Suprapubic skin (tissue), 4 donors: ENCODE data around the gene CRTC3. TPM values are rescaled to one million over a fixed set of nuclear protein-coding genes. Genes with fewer than 3 reads are reported as not detected.

ENCODE experiments used
- DNase-seq, 2 donors: peaks; one replicate each; pipeline ENCODE4 v3.0.0-alpha.2; 2019; ENCODE audit warnings: low spot score in 2 of 2
- H3K27ac ChIP-seq: fragments of 200-600 bp; sonication (generic); one replicate; pipeline ENCODE4 v1.5.1; 2019
- H3K27me3 ChIP-seq: fragments of 200-600 bp; sonication (generic); one replicate; pipeline ENCODE4 v1.5.1; 2019
- H3K36me3 ChIP-seq: fragments of 200-600 bp; sonication (generic); one replicate; pipeline ENCODE4 v1.5.1; 2019
- H3K4me1 ChIP-seq: fragments of 200-600 bp; sonication (generic); one replicate; pipeline ENCODE4 v1.5.1; 2019
- H3K4me3 ChIP-seq: fragments of 200-600 bp; sonication (generic); one replicate; pipeline ENCODE4 v1.5.1; 2019; ENCODE audit warnings: mild to moderate bottlenecking
- H3K9me3 ChIP-seq: fragments of 200-600 bp; sonication (generic); one replicate; pipeline ENCODE4 v1.5.1; 2019
- CTCF ChIP-seq, 2 donors: fragments of 200-600 bp in 1 of 2; fragments of 450-650 bp in 1 of 2; sonication (generic) in 1 of 2; IDR thresholded peaks; one replicate each; pipeline ENCODE4 v1.5.1; 2016 to 2019; ENCODE audit warnings: antibody characterized with exemption in 2 of 2, mild to moderate bottlenecking in 1 of 2, moderate library complexity in 1 of 2
- EP300 ChIP-seq: sonication (generic); formaldehyde crosslinking; IDR thresholded peaks from one replicate; pipeline ENCODE4 v1.6.1; 2017; ENCODE audit warnings: antibody characterized with exemption
- POLR2A ChIP-seq, 2 donors: fragments of 450-650 bp; IDR thresholded peaks; one replicate each; pipeline ENCODE4 v1.6.1; 2017; ENCODE audit warnings: antibody characterized with exemption in 2 of 2, mild to moderate bottlenecking in 2 of 2, moderate library complexity in 2 of 2
- POLR2AphosphoS5 ChIP-seq, 3 donors: sonication (generic); formaldehyde crosslinking; IDR thresholded peaks; one replicate each; pipeline ENCODE4 v1.6.1; 2017; ENCODE audit warnings: antibody characterized with exemption in 3 of 3
- WGBS: methylation state at CpG from one replicate; pipeline ENCODE4 v1.1.5; 2018; 5-methylcytosine and 5-hydroxymethylcytosine counted together
- total RNA-seq, 4 donors: library from RNA; depleted of rRNA; stranded (reverse); fragments of >200 nt; gene quantifications; one replicate each; pipeline ENCODE4 v1.1.0, GENCODE V29; 2016

CRTC3 gene
- total RNA-seq, 4 donors from 2014 or later = 23.6 to 50.4 (median 33.4) TPM

DNA sequence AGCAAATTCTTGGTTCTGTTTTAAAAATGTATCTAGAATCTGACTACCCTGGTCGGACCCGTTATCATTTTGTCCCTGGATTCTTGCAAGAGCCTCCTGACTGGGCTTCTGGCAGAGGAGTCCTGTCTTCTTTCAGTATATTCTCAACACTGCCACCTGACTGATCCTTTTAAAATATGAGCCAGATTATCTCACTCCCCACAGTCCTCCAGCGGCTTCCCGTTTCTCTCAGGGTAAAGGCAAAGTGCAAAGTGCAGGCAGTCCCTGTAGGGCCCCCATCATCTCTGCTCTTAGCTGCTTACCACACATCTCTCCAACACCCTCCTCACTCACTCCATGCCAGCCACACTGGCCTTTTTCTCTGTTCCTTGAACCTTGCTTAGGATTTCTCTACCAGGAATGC, 28.4 kb downstream of the CRTC3 start:
- Histone ChIP-seq H3K27me3 (no peaks in the 10 kb centered on the region), H3K27ac (peak overlapping the region; percentile 82), H3K9me3 (no peaks in the 10 kb centered on the region), H3K4me1 (peaks cover 69% of the 10 kb centered on the region), H3K36me3 (no peaks in the 10 kb centered on the region), H3K4me3 (no peak overlapping the region)
- TF ChIP-seq POLR2A (IDR thresholded peaks at IDR 0.05) = no peak
- no peak for TF ChIP-seq CTCF (IDR thresholded peaks at IDR 0.05)
- no peak for TF ChIP-seq POLR2AphosphoS5 (IDR thresholded peaks at IDR 0.05)
- no peak for TF ChIP-seq EP300
- WGBS = 28% methylated on average over 4 of the region's 4 CpGs
- DNase-seq = no peak

- Histone ChIP-seq H3K4me1 (peaks cover 72% of the 10 kb centered on the region), H3K4me3 (no peak overlapping the region), H3K27ac (peak overlapping the region; percentile 82), H3K9me3 (no peaks in the 10 kb centered on the region), H3K36me3 (no peaks in the 10 kb centered on the region), H3K27me3 (no peaks in the 10 kb centered on the region)
- TF ChIP-seq POLR2AphosphoS5 (IDR thresholded peaks at IDR 0.05) (no peak), POLR2A (IDR thresholded peaks at IDR 0.05) (no peak), CTCF (IDR thresholded peaks at IDR 0.05) (no peak), EP300 (no peak)
- WGBS = 97% methylated on average over 1 of the region's 1 CpG
- no peak for DNase-seq
Measured at GRCh38 chr15:90559119-90559518, 29.4 kb downstream of the CRTC3 start.

- Histone ChIP-seq H3K27me3 (no peaks in the 10 kb centered on the region), H3K9me3 (no peaks in the 10 kb centered on the region), H3K4me1 (peaks cover 70% of the 10 kb centered on the region), H3K27ac (peak overlapping the region; percentile 80), H3K36me3 (no peaks in the 10 kb centered on the region), H3K4me3 (no peak overlapping the region)
- peak in 2 of 3 donors; percentile 60 to 85 for TF ChIP-seq POLR2AphosphoS5 (IDR thresholded peaks at IDR 0.05)
- TF ChIP-seq CTCF (IDR thresholded peaks at IDR 0.05) = no peak
- peak; percentile 76 to 81 for DNase-seq
- 17% methylated on average over 7 of the region's 7 CpGs for WGBS
Measured at GRCh38 chr15:90560229-90560776, 30.6 kb downstream of the CRTC3 start.

DNA sequence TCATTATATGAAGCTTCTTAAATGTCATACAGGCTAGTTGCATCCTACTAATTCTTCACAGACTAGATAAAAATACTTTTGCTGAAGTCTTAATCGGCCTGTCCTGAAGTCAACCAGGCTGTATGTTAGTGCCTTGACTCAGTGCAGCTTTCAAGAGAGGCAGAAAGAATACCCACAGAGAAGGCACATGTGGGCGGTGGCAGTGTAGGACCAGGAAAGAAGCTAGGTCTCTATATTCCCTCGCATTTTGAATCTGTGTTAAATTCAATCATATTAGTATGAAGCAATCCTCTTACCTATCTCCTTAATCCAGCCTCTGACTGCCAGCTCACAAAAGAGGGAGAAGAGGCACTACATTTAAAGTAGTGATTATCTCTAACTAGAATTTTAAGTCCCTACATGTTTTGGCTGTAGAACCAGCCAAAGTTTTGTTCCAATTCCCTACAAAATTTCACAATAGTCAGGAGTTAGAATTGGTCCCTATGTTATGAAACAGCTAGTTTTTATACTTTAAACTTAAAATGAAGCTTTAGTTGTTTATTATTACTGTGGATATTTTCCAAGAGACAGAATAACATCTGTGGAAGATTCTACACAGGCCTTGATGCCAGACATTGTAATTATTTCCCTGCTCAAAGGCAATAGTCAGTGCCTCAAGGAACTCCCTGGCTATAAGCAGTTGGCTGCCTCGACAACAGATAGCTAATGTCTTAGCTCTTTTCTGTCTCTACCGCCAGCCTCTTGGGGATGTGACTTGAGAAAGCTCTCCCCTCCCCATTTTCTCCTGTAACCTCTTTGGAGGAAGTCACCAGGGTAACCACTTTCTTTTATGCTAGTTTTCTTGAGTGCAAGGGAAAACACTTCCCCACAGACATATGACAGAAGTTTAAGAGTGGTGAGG, 31.9 kb downstream of the CRTC3 start:
- H3K27me3 ChIP-seq = no peaks in the 10 kb centered on the region
- DNase-seq = no peak
- TF ChIP-seq POLR2AphosphoS5 (IDR thresholded peaks at IDR 0.05) = peak in 1 of 3 donors; percentile 30
- no peak for TF ChIP-seq POLR2A (IDR thresholded peaks at IDR 0.05)
- peak overlapping the region; percentile 80 for H3K27ac ChIP-seq
- no peaks in the 10 kb centered on the region for H3K9me3 ChIP-seq
- no peak overlapping the region for H3K4me3 ChIP-seq
- no peaks in the 10 kb centered on the region for H3K36me3 ChIP-seq
- H3K4me1 ChIP-seq = peaks cover 70% of the 10 kb centered on the region
- 34% methylated on average over 5 of the region's 5 CpGs for WGBS

GRCh38 chr15:90562669-90563068, 32.9 kb downstream of the CRTC3 start:
- no peak overlapping the region for H3K4me3 ChIP-seq
- TF ChIP-seq CTCF (IDR thresholded peaks at IDR 0.05) (no peak), EP300 (no peak), POLR2AphosphoS5 (IDR thresholded peaks at IDR 0.05) (no peak), POLR2A (IDR thresholded peaks at IDR 0.05) (no peak)
- peak overlapping the region; percentile 80 for H3K27ac ChIP-seq
- peaks cover 60% of the 10 kb centered on the region for H3K4me1 ChIP-seq
- no peaks in the 10 kb centered on the region for H3K9me3 ChIP-seq
- 87% methylated on average over 5 of the region's 5 CpGs for WGBS
- H3K27me3 ChIP-seq = no peaks in the 10 kb centered on the region
- no peak for DNase-seq
- no peaks in the 10 kb centered on the region for H3K36me3 ChIP-seq
